HT1080 (cell line): ENCODE results near the gene OTOF. TPM values are rescaled to one million over a fixed set of nuclear protein-coding genes. Genes with fewer than 3 reads are reported as not detected.

ENCODE experiments used
- DNase-seq: peaks from one replicate; pipeline ENCODE4 v3.0.0-alpha.2; 2015; ENCODE audit warnings: low read depth
- total RNA-seq: library from RNA; depleted of rRNA; stranded (reverse); fragments of >200 nt; shearing (Covaris generic); gene quantifications from 2 replicates; pipeline ENCODE4 v1.2.3, GENCODE V29; 2014

OTOF gene
- total RNA-seq, 1 experiment from 2014 or later = not detected

GRCh38 chr2:26503231-26503880 lies 25.4 kb upstream of the OTOF start:
- DNase-seq = peak; percentile 44

- no peak for DNase-seq
Measured at GRCh38 chr2:26500406-26500805, 22.5 kb upstream of the OTOF start.

- no peak for DNase-seq
Measured at GRCh38 chr2:26495705-26496297, 17.9 kb upstream of the OTOF start.

- no peak for DNase-seq
Measured at GRCh38 chr2:26494891-26495290, 17.0 kb upstream of the OTOF start.

- no peak for DNase-seq
Measured at GRCh38 chr2:26494199-26494598, 16.3 kb upstream of the OTOF start.

- DNase-seq = no peak
Measured at GRCh38 chr2:26493566-26493965, 15.6 kb upstream of the OTOF start.

- DNase-seq = no peak
Measured at GRCh38 chr2:26492749-26493515, 15.0 kb upstream of the OTOF start.

GRCh38 chr2:26491563-26492167 lies 13.7 kb upstream of the OTOF start:
- DNase-seq = no peak

- DNase-seq = no peak
Measured at GRCh38 chr2:26489213-26489850, 11.4 kb upstream of the OTOF start.

GRCh38 chr2:26488463-26489212 lies 10.7 kb upstream of the OTOF start:
- DNase-seq = no peak

GRCh38 chr2:26487192-26487591 lies 9.3 kb upstream of the OTOF start:
- no peak for DNase-seq

- DNase-seq = no peak
Measured at GRCh38 chr2:26486789-26487188, 8.9 kb upstream of the OTOF start.

- DNase-seq = no peak
Measured at GRCh38 chr2:26485725-26486418, 7.9 kb upstream of the OTOF start.

- DNase-seq = no peak
Measured at GRCh38 chr2:26485099-26485498, 7.2 kb upstream of the OTOF start.

- DNase-seq = no peak
Measured at GRCh38 chr2:26484579-26484978, 6.7 kb upstream of the OTOF start.

- DNase-seq = no peak
Measured at GRCh38 chr2:26483957-26484565, 6.1 kb upstream of the OTOF start.

- no peak for DNase-seq
Measured at GRCh38 chr2:26483516-26483915, 5.6 kb upstream of the OTOF start.

- DNase-seq = no peak
Measured at GRCh38 chr2:26483027-26483326, 5.1 kb upstream of the OTOF start.

- DNase-seq = no peak
Measured at GRCh38 chr2:26482211-26483026, 4.5 kb upstream of the OTOF start.
